HG03469 (cell line): ENCODE results near the gene IL6ST.

Source experiments
- ATAC-seq: cut with Tn5 transposase; IDR thresholded peaks from one replicate; pipeline ENCODE4 v1.9.1; 2021; ENCODE audit warnings: mild to moderate bottlenecking, moderate library complexity, moderate number of reproducible peaks; ENCODE audit not compliant: unreplicated experiment

The IL6ST gene

GRCh38 chr5:55899344-55899743 lies 95.4 kb downstream of the IL6ST start:
- ATAC-seq = no peak

GRCh38 chr5:55897905-55898304 lies 96.9 kb downstream of the IL6ST start:
- ATAC-seq = no peak

GRCh38 chr5:55897206-55897894 lies 97.4 kb downstream of the IL6ST start:
- no peak for ATAC-seq

- no peak for ATAC-seq
These were observed 98.1 kb downstream of the IL6ST start for GRCh38 chr5:55896663-55897062.

- no peak for ATAC-seq
These were observed 98.5 kb downstream of the IL6ST start for GRCh38 chr5:55896238-55896637.

- no peak for ATAC-seq
These were observed 99.4 kb downstream of the IL6ST start for GRCh38 chr5:55895346-55895745.

- ATAC-seq = no peak
These were observed 100.6 kb downstream of the IL6ST start for GRCh38 chr5:55894135-55894534.

GRCh38 chr5:55892479-55892878 lies 102.3 kb downstream of the IL6ST start:
- no peak for ATAC-seq

- ATAC-seq = no peak
These were observed 106.6 kb downstream of the IL6ST start for GRCh38 chr5:55888205-55888604.

- no peak for ATAC-seq
These were observed 109.4 kb downstream of the IL6ST start for GRCh38 chr5:55885359-55885758.
